Subcutaneous adipose tissue (tissue), 4 donors: ENCODE results near the gene CDHR3. TPM values are rescaled to one million over a fixed set of nuclear protein-coding genes. Genes with fewer than 3 reads are reported as not detected.

Source experiments
- total RNA-seq, 4 donors: library from RNA; depleted of rRNA; stranded (reverse); fragments of >200 nt; gene quantifications; one replicate each; pipeline ENCODE4 v1.1.0, GENCODE V29; 2016
- TF ChIP-seq, protein P1 (sequence below): fragments of 450-650 bp; IDR thresholded peaks from one replicate; pipeline ENCODE4 v1.5.1; 2016; ENCODE audit warnings: low read depth, mild to moderate bottlenecking, control low read depth, antibody characterized with exemption, moderate library complexity

The CDHR3 gene
- total RNA-seq, 4 donors from 2014 or later = 6.2 to 33.8 (median 12.0) TPM

DNA sequence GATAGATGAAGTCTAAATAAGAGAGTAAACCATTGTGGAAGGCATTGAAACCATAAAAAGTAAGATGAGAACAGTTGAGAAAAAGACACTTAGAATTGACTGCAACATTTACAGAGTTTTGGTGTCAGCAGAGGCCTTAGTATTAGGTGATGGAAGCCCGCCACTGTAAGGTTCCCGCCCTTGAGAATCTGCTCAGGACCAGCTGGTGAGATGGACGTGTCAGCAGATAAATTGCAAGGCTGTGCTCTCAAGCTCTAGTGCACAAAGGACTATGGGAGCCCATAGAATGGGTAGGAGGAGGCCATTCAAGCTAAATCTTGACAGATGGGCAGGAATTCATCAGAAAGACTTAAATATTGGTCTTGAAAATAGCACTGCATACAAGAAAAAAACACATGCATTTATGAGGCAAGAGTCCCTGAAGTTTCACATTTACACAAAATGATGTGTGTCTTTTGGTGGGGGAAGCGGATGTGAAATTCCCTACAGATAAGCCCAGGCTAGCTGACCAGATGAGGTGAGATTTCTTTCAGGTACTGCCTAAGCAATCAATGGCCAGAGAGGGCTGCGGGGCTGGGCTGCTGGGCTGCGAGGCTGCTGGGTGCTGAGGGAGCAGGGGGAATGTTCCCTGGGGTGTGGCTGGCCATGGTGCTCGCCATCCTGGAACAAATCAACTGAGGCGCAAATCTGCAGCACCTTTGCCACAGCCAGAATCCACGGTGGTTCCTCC is 106.6 kb downstream of the CDHR3 start:
- TF ChIP-seq, protein P1, sequence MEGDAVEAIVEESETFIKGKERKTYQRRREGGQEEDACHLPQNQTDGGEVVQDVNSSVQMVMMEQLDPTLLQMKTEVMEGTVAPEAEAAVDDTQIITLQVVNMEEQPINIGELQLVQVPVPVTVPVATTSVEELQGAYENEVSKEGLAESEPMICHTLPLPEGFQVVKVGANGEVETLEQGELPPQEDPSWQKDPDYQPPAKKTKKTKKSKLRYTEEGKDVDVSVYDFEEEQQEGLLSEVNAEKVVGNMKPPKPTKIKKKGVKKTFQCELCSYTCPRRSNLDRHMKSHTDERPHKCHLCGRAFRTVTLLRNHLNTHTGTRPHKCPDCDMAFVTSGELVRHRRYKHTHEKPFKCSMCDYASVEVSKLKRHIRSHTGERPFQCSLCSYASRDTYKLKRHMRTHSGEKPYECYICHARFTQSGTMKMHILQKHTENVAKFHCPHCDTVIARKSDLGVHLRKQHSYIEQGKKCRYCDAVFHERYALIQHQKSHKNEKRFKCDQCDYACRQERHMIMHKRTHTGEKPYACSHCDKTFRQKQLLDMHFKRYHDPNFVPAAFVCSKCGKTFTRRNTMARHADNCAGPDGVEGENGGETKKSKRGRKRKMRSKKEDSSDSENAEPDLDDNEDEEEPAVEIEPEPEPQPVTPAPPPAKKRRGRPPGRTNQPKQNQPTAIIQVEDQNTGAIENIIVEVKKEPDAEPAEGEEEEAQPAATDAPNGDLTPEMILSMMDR = no peak

DNA sequence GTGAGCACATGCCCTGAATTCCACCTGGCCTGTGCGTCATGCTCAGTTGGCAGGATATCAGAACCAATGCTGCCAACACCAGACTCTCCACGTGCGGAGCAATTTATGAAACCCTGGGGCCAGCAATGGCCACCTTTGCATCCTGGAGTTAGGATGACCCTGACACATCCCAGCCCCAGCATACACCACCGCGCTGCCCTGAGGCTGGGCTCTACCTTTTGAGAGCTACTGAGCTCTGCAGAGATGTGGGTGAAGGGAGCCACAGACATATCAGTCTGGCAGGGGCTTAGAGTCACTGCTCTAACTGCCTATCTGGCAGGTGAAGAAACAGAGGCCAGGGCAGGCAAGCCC is 107.1 kb downstream of the CDHR3 start:
- TF ChIP-seq, protein P1 = no peak

DNA sequence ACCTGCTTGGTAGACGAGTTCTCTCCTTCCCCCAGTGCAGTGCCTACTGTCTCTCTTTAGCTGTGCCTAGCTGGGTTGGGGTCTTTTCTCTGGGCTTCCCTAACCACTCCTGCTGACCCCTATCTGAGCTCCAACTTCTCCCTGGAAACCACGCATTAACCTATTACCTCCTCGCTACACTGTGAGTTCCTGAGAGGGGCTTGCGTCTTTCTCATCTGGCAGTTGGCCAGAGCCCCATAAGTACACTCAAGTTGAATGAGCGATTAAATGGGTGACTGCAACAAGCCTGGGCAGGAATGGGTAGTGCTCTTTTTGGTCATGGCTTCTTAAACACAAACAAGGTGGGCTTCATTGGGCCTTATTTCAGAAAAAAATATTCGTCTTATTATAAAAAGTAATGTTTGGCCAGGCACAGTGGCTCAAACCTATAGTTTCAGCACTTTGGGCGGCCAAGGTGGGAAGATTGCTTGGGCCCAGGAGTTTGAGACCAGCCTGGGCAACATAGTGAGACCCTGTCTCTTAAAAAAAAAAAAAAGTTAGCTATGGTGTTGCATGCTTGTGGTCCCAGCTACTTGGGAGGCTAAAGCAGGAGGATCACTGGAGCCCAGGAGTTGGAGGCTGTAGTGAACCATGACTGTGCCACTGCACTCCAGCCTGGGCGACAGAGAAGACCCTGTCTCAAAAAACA is 107.6 kb downstream of the CDHR3 start:
- TF ChIP-seq, protein P1 = no peak

DNA sequence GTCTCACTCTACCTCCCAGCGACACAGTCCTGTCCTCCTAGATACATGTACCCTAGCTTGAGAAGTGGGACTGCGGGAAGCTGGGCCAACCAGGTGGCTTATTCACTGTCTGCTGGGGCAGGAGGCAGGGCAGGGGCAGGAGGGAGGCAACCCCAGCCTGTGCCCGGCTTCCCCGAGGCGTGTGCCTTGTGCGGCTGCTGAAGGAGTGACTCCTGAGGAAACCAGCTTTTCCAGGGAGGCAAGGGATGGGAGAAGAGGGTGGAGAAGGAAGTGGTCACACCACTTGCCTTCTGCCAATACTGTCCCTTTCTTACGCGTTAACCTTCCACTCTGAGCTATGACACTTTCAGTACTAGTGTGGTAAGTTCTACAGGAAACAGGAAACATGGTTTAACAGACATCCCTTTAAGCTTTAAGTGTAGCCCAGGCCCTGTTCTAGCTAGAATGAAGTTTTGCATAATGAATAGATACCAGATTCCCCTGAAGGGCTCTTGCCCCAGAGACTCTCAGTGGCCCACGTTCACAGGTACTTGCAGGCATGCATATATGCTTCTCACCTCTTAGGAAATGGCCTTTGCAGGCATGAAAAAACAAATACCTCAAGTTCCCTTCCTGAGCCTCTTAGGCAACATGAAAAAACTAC is 108.4 kb downstream of the CDHR3 start:
- TF ChIP-seq, protein P1 = no peak

DNA sequence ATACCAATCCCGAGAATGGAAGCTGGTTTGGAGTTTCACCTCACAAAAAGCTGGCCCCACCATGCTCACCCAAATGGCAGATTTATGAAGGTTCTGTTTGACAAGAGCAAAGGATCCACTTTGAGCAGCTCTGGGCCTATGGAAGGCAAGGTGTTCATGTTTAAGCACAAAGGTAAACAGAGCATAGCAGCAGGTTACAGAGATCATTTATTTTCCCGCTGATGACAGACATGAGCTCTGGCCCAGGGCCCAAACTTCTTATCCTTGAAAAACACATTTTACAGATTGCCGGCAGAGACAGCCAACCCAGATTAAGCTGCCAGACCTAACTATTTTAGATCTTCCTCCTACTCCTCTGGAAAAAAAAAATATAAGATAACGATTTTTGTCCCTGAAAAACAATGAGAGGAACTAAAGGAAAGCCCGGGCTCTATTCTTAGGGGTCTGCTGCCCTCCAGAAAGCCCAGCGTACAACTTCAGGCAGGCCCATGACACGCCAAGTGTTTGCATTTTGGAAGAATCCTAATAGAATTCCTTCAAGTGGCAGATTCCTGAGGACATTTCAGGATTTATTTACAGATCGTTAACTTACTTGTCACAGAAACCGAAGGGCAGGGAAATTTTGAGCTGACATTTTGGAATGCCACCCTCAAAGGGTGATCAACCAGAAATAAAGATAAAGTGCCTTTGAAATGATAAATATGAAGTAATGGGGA is 109.1 kb downstream of the CDHR3 start:
- TF ChIP-seq, protein P1 = no peak

DNA sequence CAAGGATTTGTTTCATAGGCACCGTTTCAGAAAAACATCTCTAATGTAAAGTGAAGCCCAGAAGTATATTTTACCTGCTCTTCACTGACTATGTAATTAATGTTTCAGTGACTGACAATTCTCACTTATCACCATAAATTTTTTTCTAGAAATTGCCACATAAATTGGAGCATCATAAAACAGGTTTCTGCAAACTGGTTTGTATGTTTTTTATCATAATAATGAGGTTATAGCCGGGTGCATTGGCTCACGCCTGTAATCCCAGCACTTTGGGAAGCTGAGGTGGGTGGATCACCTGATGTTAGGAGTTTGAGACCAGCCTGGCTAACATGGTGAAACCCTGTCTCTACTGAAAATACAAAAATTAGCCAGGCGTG is 109.6 kb downstream of the CDHR3 start:
- TF ChIP-seq, protein P1 = no peak

DNA sequence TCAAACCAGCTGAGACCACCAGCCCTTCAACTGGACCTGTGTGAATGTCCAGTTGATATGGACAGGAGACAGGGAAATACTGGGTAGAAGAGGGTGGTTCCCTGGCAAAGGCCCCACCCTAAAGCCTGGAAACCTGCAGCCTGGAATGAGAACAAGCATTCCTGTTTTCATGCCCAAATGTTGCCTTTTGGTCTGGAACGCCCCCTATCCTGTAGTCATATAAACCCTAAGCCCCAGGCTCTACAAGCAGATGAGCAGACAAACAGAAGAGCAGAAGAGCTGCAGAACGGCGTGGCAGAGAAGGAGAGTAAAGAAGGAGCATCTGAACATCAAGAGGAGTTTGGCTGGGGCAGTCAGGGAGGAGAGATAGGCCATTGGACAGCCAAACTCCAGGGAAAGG is 110.6 kb downstream of the CDHR3 start:
- TF ChIP-seq, protein P1 = no peak
